ENCODE results near the gene XYLT1. TPM values are rescaled to one million over a fixed set of nuclear protein-coding genes. Genes with fewer than 3 reads are reported as not detected.
A peak's percentile ranks its signal among the peaks of the same experiment; 100 is the strongest.

XYLT1 gene
- total RNA-seq, 2 donors from 2014 or later = 21.4 to 22.6 TPM

DNA sequence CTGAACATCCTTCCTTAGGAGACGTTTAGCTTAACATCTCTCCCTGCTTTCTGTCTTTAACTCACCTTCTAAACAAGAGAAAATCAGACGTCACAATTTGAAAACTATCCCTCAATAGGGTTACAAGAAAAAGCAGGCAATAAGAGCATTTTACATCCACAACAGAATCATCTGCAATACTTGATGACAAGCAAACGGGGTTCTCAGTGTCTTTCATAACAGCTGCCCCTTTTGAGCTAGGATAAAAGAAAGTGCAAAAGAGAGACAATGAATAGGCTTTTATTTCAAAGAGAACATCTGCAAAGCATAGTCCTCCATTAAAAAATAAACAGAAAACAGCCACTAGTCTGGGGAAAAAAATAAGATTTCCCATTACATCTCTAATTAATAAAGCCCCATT lies 13.2 kb downstream of the XYLT1 start:
- no peak overlapping the region for H3K27ac Mint-ChIP-seq
- H3K4me3 Mint-ChIP-seq = no peak overlapping the region
- H3K27me3 Mint-ChIP-seq = no peaks in the 10 kb centered on the region
- no peaks in the 10 kb centered on the region for H3K9me3 Mint-ChIP-seq
- H3K36me3 Mint-ChIP-seq (ENCODE audit: low read depth) = peaks cover 5% of the 10 kb centered on the region
- peaks cover 13% of the 10 kb centered on the region for H3K4me1 Mint-ChIP-seq
- no peak for ATAC-seq (replicated peaks)

- Mint-ChIP-seq H3K9me3 (no peaks in the 10 kb centered on the region), H3K4me1 (peaks cover 23% of the 10 kb centered on the region), H3K27ac (no peak overlapping the region), H3K27me3 (no peaks in the 10 kb centered on the region), H3K4me3 (no peak overlapping the region), H3K36me3 (ENCODE audit: low read depth) (no peaks in the 10 kb centered on the region)
- no peak for ATAC-seq (replicated peaks)
These were observed 16.5 kb downstream of the XYLT1 start for GRCh38 chr16:17454162-17454730.

GRCh38 chr16:17453364-17454038 lies 17.3 kb downstream of the XYLT1 start:
- Mint-ChIP-seq H3K27me3 (no peaks in the 10 kb centered on the region), H3K27ac (no peak overlapping the region), H3K4me3 (no peak overlapping the region), H3K36me3 (ENCODE audit: low read depth) (no peaks in the 10 kb centered on the region), H3K4me1 (peaks cover 30% of the 10 kb centered on the region), H3K9me3 (no peaks in the 10 kb centered on the region)
- ATAC-seq (replicated peaks) = no peak

- Mint-ChIP-seq H3K27me3 (no peaks in the 10 kb centered on the region), H3K9me3 (no peaks in the 10 kb centered on the region), H3K4me1 (peaks cover 30% of the 10 kb centered on the region), H3K4me3 (no peak overlapping the region), H3K27ac (no peak overlapping the region), H3K36me3 (ENCODE audit: low read depth) (no peaks in the 10 kb centered on the region)
- no peak for ATAC-seq (replicated peaks)
These were observed 17.8 kb downstream of the XYLT1 start for GRCh38 chr16:17452922-17453321.

GRCh38 chr16:17451843-17452242 lies 18.9 kb downstream of the XYLT1 start:
- Mint-ChIP-seq H3K9me3 (no peaks in the 10 kb centered on the region), H3K27me3 (no peaks in the 10 kb centered on the region), H3K27ac (peak overlapping the region; percentile 66), H3K4me3 (peak overlapping the region; percentile 37), H3K4me1 (peaks cover 30% of the 10 kb centered on the region), H3K36me3 (ENCODE audit: low read depth) (no peaks in the 10 kb centered on the region)
- peak; percentile 62 for ATAC-seq (replicated peaks)

DNA sequence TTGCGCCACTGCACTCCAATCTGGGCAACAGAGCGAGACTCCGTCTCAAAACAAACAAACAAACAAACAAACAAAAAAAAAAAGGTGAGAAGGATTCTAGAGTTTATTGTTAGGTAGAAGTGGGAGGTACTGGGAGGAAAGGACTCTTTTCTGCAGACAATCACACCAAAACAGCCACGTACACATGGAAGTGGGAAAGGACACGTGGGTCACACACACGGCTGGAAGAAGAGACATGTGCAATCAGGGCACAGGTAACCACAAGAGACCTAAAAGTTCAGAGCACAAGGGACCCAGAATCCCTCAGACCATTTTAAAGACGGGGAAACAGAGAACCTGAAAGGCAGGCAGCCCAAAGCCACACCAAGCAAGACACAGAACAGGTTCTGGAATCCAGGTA lies 20.5 kb downstream of the XYLT1 start:
- H3K9me3 Mint-ChIP-seq = no peaks in the 10 kb centered on the region
- H3K36me3 Mint-ChIP-seq (ENCODE audit: low read depth) = no peaks in the 10 kb centered on the region
- peaks cover 30% of the 10 kb centered on the region for H3K4me1 Mint-ChIP-seq
- ATAC-seq (replicated peaks) = no peak
- H3K27me3 Mint-ChIP-seq = no peaks in the 10 kb centered on the region
- peak overlapping the region; percentile 55 for H3K27ac Mint-ChIP-seq
- peak overlapping the region; percentile 9 for H3K4me3 Mint-ChIP-seq

- Mint-ChIP-seq H3K4me3 (peak overlapping the region; percentile 55), H3K27ac (peak overlapping the region; percentile 65), H3K9me3 (no peaks in the 10 kb centered on the region), H3K27me3 (no peaks in the 10 kb centered on the region), H3K36me3 (ENCODE audit: low read depth) (no peaks in the 10 kb centered on the region), H3K4me1 (peaks cover 30% of the 10 kb centered on the region)
- ATAC-seq (replicated peaks) = peak; percentile 83
These were observed 21.8 kb downstream of the XYLT1 start for GRCh38 chr16:17448640-17449638.

GRCh38 chr16:17447101-17447569 lies 23.6 kb downstream of the XYLT1 start:
- H3K9me3 Mint-ChIP-seq = no peaks in the 10 kb centered on the region
- no peaks in the 10 kb centered on the region for H3K36me3 Mint-ChIP-seq (ENCODE audit: low read depth)
- H3K4me3 Mint-ChIP-seq = no peak overlapping the region
- no peak overlapping the region for H3K27ac Mint-ChIP-seq
- peaks cover 30% of the 10 kb centered on the region for H3K4me1 Mint-ChIP-seq
- no peak for ATAC-seq (replicated peaks)
- H3K27me3 Mint-ChIP-seq = no peaks in the 10 kb centered on the region

- no peak overlapping the region for H3K4me3 Mint-ChIP-seq
- no peaks in the 10 kb centered on the region for H3K27me3 Mint-ChIP-seq
- H3K36me3 Mint-ChIP-seq (ENCODE audit: low read depth) = no peaks in the 10 kb centered on the region
These were observed 24.1 kb downstream of the XYLT1 start for GRCh38 chr16:17446661-17447060.

DNA sequence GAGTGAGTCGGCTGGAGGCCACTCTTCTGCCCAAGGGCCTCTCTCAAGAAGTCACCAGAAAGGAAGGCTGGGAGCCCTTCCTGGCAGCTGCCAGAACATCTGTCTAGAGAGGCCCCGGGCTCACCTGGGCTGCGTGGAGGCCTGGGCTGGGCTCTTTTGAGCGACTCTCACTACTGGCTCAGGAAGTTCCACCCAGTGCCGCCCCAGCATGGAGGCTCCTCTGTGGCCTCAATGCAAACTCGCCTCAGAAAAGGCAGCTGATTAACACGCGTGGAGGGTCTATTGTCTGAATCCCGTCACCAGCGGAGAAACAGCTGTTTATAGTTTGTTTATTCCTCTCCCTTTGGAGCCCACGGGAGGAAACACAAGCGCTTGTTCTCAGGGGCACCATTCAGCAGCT lies 25.3 kb downstream of the XYLT1 start:
- no peak for ATAC-seq (replicated peaks)
- Mint-ChIP-seq H3K27me3 (no peaks in the 10 kb centered on the region), H3K27ac (no peak overlapping the region), H3K9me3 (no peaks in the 10 kb centered on the region), H3K36me3 (ENCODE audit: low read depth) (no peaks in the 10 kb centered on the region), H3K4me1 (peaks cover 17% of the 10 kb centered on the region), H3K4me3 (no peak overlapping the region)

More at GRCh38 chr16:17446661-17447060, 24.1 kb downstream of the XYLT1 start:
- Mint-ChIP-seq H3K27ac (no peak overlapping the region), H3K4me1 (peaks cover 27% of the 10 kb centered on the region), H3K9me3 (no peaks in the 10 kb centered on the region)
- ATAC-seq (replicated peaks) = no peak

DNA sequence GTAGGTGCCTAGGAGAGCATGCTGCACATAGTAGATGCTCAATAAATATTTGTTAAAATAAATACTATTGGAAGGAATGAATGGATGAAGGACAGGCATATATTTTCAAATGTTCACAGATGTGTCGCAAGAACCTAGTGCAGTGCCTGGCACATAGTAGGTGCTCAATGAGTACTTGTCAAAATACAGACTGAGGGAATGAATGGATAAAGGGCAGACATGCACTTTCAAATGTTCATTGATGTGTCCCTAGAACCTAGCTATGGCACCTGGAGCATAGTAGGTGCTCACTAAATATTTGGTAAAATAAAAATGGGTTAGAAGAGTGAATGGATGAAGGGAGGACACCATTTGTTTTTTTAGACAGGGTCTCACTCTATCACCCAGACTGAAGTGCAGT lies 26.1 kb downstream of the XYLT1 start:
- Mint-ChIP-seq H3K36me3 (ENCODE audit: low read depth) (no peaks in the 10 kb centered on the region), H3K27me3 (no peaks in the 10 kb centered on the region), H3K27ac (no peak overlapping the region), H3K4me3 (no peak overlapping the region), H3K9me3 (no peaks in the 10 kb centered on the region), H3K4me1 (peaks cover 19% of the 10 kb centered on the region)
- no peak for ATAC-seq (replicated peaks)

GRCh38 chr16:17440131-17440530 lies 30.6 kb downstream of the XYLT1 start:
- Mint-ChIP-seq H3K36me3 (ENCODE audit: low read depth) (no peaks in the 10 kb centered on the region), H3K9me3 (no peaks in the 10 kb centered on the region), H3K4me3 (peak overlapping the region; percentile 35), H3K4me1 (peaks cover 22% of the 10 kb centered on the region), H3K27ac (no peak overlapping the region), H3K27me3 (no peaks in the 10 kb centered on the region)
- ATAC-seq (replicated peaks) = peak; percentile 52

DNA sequence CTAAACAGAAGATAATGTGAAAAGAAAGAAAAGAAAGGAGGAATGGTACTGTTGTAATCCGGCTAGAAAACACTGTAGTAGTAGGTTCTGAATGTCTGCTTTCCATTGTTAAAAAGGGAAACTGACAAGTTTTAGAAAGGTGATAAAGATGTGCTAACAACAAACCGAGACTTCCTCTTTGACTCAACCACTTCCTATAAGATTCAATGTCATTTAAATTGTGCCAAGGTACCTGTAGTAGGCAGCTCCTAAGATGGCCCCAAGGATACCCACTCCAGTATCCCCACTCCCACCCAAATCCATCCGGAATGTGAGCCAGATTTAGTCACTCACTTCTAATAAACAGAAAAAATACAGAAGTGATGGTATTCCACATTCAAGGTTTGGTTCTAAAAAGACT lies 31.2 kb downstream of the XYLT1 start:
- peak overlapping the region; percentile 35 for H3K4me3 Mint-ChIP-seq
- H3K36me3 Mint-ChIP-seq (ENCODE audit: low read depth) = no peaks in the 10 kb centered on the region
- H3K9me3 Mint-ChIP-seq = no peaks in the 10 kb centered on the region
- no peaks in the 10 kb centered on the region for H3K27me3 Mint-ChIP-seq
- peaks cover 22% of the 10 kb centered on the region for H3K4me1 Mint-ChIP-seq
- ATAC-seq (replicated peaks) = peak; percentile 79
- peak overlapping the region; percentile 28 for H3K27ac Mint-ChIP-seq

DNA sequence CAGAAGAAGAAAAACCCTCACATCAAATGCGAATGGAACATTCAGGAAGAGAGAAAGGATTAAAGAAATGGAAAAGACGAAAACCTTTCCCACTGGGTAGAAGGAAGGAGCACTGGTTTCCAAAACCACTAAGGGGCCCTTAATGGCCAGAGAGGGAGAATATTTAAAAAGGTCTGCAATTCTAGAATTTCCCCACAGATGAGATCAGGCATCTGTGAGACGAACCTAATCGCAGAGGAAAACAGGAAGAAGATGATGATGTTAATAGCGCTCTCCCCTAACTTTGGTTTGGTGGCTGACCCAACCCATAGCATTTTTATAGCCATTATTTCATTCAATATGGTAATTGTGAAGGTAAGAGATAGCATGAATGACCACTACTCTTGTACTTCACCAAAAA lies 32.8 kb downstream of the XYLT1 start:
- H3K27ac Mint-ChIP-seq = no peak overlapping the region
- no peaks in the 10 kb centered on the region for H3K27me3 Mint-ChIP-seq
- H3K9me3 Mint-ChIP-seq = no peaks in the 10 kb centered on the region
- no peak for ATAC-seq (replicated peaks)
- H3K4me1 Mint-ChIP-seq = peaks cover 22% of the 10 kb centered on the region
- no peaks in the 10 kb centered on the region for H3K36me3 Mint-ChIP-seq (ENCODE audit: low read depth)
- no peak overlapping the region for H3K4me3 Mint-ChIP-seq
